Mononuclear cell (primary cell): ENCODE measurements around the gene LSM12. TPM values are rescaled to one million over a fixed set of nuclear protein-coding genes. Genes with fewer than 3 reads are reported as not detected.

Experiments used
- H3K27me3 ChIP-seq: 2 replicates; pipeline ENCODE4 v1.6.0; 2011; ENCODE audit warnings: low read length, control low read depth; ENCODE audit not compliant: insufficient read depth
- H3K4me1 ChIP-seq: 2 replicates; pipeline ENCODE4 v1.5.1; 2011; ENCODE audit warnings: mild to moderate bottlenecking, low read length, control low read depth; ENCODE audit not compliant: insufficient read depth
- H3K4me3 ChIP-seq: 2 replicates; pipeline ENCODE4 v1.5.1; 2011; ENCODE audit warnings: mild to moderate bottlenecking, low read length, moderate library complexity
- H3K9me3 ChIP-seq: 2 replicates; pipeline ENCODE4 v1.5.1; 2011; ENCODE audit warnings: low read depth, mild to moderate bottlenecking, control low read depth, low read length
- total RNA-seq: library from RNA; depleted of rRNA; stranded (reverse); fragments of >200 nt; gene quantifications from one replicate; pipeline ENCODE4 v1.2.3, GENCODE V29; 2012

LSM12 gene
- total RNA-seq, result 44.4 TPM

GRCh38 chr17:44066204-44066930, at the start of gene LSM12:
LSM12 (minus strand) TSS chr17:44066671; CDS start chr17:44066587, 84 bp downstream.
- Histone ChIP-seq H3K4me1 (peaks cover 44% of the 10 kb centered on the region), H3K27me3 (no peaks in the 10 kb centered on the region), H3K4me3 (peak within 1 kb of the TSS; percentile 69), H3K9me3 (no peaks in the 10 kb centered on the region)

GRCh38 chr17:44115585-44116415, 49.3 kb upstream of the LSM12 start:
- Histone ChIP-seq H3K27me3 (no peaks in the 10 kb centered on the region), H3K4me1 (peaks cover 33% of the 10 kb centered on the region), H3K4me3 (no peak overlapping the region), H3K9me3 (no peaks in the 10 kb centered on the region)

GRCh38 chr17:44113868-44114840, 47.7 kb upstream of the LSM12 start:
- H3K27me3 ChIP-seq, result no peaks in the 10 kb centered on the region
- H3K4me3 ChIP-seq, result no peak overlapping the region
- H3K4me1 ChIP-seq, result peaks cover 48% of the 10 kb centered on the region
- H3K9me3 ChIP-seq, result no peaks in the 10 kb centered on the region

- Histone ChIP-seq H3K27me3 (no peaks in the 10 kb centered on the region), H3K4me1 (peaks cover 48% of the 10 kb centered on the region), H3K4me3 (no peak overlapping the region), H3K9me3 (no peaks in the 10 kb centered on the region)
These were observed 46.9 kb upstream of the LSM12 start for GRCh38 chr17:44113382-44113781.

- H3K9me3 ChIP-seq, result no peaks in the 10 kb centered on the region
- no peaks in the 10 kb centered on the region for H3K27me3 ChIP-seq
- peaks cover 48% of the 10 kb centered on the region for H3K4me1 ChIP-seq
- no peak overlapping the region for H3K4me3 ChIP-seq
These were observed 46.1 kb upstream of the LSM12 start for GRCh38 chr17:44112284-44113280.

GRCh38 chr17:44111777-44112176, 45.3 kb upstream of the LSM12 start:
- H3K4me1 ChIP-seq, result peaks cover 48% of the 10 kb centered on the region
- no peaks in the 10 kb centered on the region for H3K9me3 ChIP-seq
- no peaks in the 10 kb centered on the region for H3K27me3 ChIP-seq
- no peak overlapping the region for H3K4me3 ChIP-seq

- H3K4me3 ChIP-seq, result peak overlapping the region; percentile 15
- H3K4me1 ChIP-seq, result peaks cover 48% of the 10 kb centered on the region
- no peaks in the 10 kb centered on the region for H3K9me3 ChIP-seq
- no peaks in the 10 kb centered on the region for H3K27me3 ChIP-seq
These were observed 44.6 kb upstream of the LSM12 start for GRCh38 chr17:44110823-44111633.

GRCh38 chr17:44110011-44110686, 43.7 kb upstream of the LSM12 start:
- no peaks in the 10 kb centered on the region for H3K9me3 ChIP-seq
- H3K4me3 ChIP-seq, result no peak overlapping the region
- H3K4me1 ChIP-seq, result peaks cover 48% of the 10 kb centered on the region
- H3K27me3 ChIP-seq, result no peaks in the 10 kb centered on the region

GRCh38 chr17:44109312-44109630, 42.8 kb upstream of the LSM12 start:
- no peak overlapping the region for H3K4me3 ChIP-seq
- H3K27me3 ChIP-seq, result no peaks in the 10 kb centered on the region
- H3K9me3 ChIP-seq, result no peaks in the 10 kb centered on the region
- H3K4me1 ChIP-seq, result peaks cover 47% of the 10 kb centered on the region

GRCh38 chr17:44108440-44109311, 42.2 kb upstream of the LSM12 start:
- Histone ChIP-seq H3K9me3 (no peaks in the 10 kb centered on the region), H3K4me3 (no peak overlapping the region), H3K4me1 (peaks cover 43% of the 10 kb centered on the region), H3K27me3 (no peaks in the 10 kb centered on the region)

- Histone ChIP-seq H3K27me3 (no peaks in the 10 kb centered on the region), H3K4me1 (peaks cover 25% of the 10 kb centered on the region), H3K4me3 (no peak overlapping the region), H3K9me3 (no peaks in the 10 kb centered on the region)
These were observed 40.3 kb upstream of the LSM12 start for GRCh38 chr17:44106801-44107200.

- no peaks in the 10 kb centered on the region for H3K9me3 ChIP-seq
These were observed 39.5 kb upstream of the LSM12 start for GRCh38 chr17:44105941-44106340.

More at GRCh38 chr17:44105941-44106340, 39.5 kb upstream of the LSM12 start:
- Histone ChIP-seq H3K4me3 (no peak overlapping the region), H3K4me1 (peaks cover 16% of the 10 kb centered on the region), H3K27me3 (no peaks in the 10 kb centered on the region)
